GM21515 (cell line): ENCODE data around the gene CACNB3.

Source experiments
- ATAC-seq: cut with Tn5 transposase; IDR thresholded peaks from one replicate; pipeline ENCODE4 v1.9.1; 2021; ENCODE audit not compliant: unreplicated experiment

The CACNB3 gene

GRCh38 chr12:48788524-48788853 lies 29.8 kb upstream of the CACNB3 start:
- ATAC-seq = no peak

DNA sequence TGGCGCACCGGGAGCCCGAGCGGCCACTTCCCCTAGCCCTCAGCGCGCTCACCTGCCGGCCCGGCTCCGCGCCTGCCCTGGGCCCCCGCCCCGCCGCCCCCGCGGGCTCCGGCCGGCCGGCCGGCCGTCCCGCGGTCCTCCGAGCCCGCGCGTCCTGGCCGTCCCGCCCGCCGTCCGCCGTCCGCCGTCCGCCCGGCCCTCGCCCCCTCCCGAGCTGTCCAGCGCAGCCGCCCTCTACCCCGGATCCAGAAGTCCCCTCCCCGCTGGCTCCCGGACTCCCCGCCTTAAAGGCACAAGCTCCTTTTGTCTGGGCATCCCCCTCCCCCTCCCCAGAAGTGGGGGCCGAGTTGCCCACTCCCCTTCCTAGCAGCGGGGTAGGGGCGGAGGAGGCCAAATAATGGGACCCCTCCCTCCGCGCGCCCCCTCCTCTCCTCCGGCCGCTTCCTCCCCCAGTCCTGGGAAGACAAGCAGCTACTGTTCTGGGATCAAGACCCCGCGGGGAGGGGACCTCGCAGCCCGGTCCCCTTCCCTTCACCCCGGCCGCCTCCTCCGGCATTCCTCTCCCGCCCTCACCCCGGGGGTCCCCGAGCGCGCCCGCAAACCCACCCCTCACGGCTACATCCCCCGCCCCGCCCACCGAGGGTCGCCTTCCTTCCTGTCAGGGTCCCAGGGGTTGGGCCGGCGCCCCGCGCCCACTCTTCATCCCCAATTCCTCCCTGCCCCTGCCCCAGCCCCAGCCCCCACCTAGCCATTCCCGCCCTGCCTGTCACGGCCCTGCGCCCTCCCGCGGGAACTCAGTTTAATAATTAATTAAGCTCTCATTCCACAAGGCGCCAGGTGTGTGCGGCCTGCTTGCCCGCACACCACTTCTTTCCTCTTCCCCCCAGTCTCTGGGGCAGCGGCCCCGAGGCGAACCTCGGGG lies 29.2 kb upstream of the CACNB3 start, which contains the start of gene ADCY6:
Gene ADCY6, minus strand, starts transcription at position 236 of the 922 bp plus-strand sequence. CDS start 5,655 bp downstream, outside the sequence.
- no peak for ATAC-seq

- no peak for ATAC-seq
Measured at GRCh38 chr12:48789858-48790326, 28.4 kb upstream of the CACNB3 start.

GRCh38 chr12:48793696-48794095 lies 24.6 kb upstream of the CACNB3 start:
- ATAC-seq = no peak

DNA sequence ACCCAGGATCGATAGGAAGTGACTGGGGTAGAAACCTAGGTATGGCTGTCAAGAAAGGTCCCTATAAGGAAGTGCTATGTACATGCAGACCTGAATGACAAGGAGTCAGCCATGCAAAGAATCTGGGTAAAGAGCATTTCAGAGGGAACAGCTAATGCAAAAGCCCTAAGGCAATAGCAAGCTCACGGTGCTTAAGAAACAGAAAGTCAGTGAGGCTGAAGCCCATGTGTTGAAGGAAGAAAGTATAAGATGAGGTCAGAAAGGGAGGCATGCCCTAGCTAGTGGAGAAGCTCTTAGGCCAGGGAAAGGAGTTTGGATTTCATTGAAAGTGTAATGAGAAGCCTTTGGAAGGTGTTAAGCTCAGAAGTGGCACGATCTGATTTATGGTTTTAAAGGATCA lies 23.4 kb upstream of the CACNB3 start:
- no peak for ATAC-seq

GRCh38 chr12:48795550-48796455 lies 22.5 kb upstream of the CACNB3 start:
- ATAC-seq = no peak

DNA sequence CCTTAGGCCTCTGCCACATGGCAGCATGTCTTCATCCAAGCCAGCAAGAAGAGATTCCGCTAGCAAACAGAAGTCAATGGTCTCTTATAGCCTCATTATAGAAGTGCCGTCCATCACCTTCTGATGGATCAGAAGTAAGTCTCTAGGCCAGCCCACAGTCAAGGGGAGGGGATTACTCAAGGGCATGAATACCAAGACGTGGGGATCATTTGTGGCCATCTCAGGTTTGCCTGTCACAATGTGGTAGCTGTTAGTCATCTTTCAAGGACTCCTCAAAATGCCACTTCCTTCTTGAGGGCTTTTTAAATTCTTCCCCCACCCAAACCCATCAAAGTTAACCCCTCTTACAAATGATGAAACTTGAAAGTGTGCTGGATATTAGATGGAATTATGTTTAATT lies 21.3 kb upstream of the CACNB3 start:
- ATAC-seq = no peak

- ATAC-seq = no peak
Measured at GRCh38 chr12:48800457-48800856, 17.8 kb upstream of the CACNB3 start.

GRCh38 chr12:48800971-48801370 lies 17.3 kb upstream of the CACNB3 start:
- ATAC-seq = no peak

DNA sequence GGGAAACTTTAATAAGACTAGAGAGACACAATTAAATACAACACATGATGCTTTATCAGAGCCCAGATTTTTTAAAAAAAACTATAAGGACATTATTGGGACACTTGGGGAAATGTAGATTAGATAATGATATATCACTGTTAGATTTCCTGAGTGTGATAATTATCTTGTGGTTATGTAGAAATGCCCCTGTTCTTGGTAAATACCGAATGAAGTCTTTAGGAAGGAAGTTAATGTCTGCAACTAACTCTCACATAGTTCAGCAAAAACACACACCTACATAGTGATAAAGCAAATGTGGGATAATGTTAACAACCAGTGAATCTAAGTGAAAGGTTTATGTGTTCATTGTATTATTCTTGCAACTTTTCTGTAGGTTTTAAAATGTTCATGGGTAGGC lies 14.6 kb upstream of the CACNB3 start:
- ATAC-seq = no peak

- ATAC-seq = no peak
Measured at GRCh38 chr12:48807981-48808380, 10.3 kb upstream of the CACNB3 start.

- no peak for ATAC-seq
Measured at GRCh38 chr12:48810903-48811431, 7.3 kb upstream of the CACNB3 start.

GRCh38 chr12:48811437-48812090 lies 6.7 kb upstream of the CACNB3 start:
- ATAC-seq = no peak

- ATAC-seq = no peak
Measured at GRCh38 chr12:48812389-48812788, 5.9 kb upstream of the CACNB3 start.

DNA sequence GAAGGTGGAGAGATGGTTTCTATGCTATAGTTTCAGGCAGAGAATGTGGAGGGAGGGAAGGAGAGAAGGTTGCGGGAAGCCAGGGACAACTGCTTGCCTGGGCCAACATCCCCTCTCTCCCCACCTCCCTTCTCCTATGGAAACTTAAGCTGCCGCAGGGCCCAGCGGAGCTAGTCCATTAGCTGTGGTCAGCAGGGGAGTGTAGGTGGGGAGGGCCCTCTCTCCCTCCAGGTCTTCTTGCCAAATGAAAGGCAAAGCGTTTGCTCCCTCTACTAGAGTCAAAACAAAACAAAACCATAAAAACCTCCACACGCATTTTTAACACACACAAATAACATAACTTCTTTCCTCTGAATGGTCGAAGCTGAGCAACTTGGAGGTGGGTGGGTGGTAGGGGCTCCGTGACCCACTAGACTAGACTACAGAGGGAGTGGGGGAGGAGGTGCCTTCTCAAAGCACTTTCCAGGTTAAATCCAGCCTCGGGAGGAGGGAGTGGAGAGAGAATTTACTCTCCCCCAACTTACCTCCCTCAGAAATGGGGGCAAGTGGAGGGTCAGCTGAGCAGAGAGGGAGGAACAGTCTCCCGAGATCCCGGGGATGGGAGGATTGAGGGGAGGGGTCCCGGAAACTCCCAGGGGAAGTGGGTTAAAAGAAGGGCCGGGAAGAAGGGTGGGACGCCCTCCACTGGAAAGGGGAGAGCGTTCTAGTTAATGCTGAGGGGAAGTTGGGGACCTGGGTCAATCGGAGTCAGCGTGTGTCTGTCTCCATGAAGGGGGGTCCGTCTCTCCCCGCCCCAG lies 4.6 kb upstream of the CACNB3 start:
- ATAC-seq = no peak

GRCh38 chr12:48814262-48815125 lies 3.8 kb upstream of the CACNB3 start:
- ATAC-seq = peak; percentile 72

- peak; percentile 34 for ATAC-seq
Measured at GRCh38 chr12:48815126-48816110, 2.9 kb upstream of the CACNB3 start.
